Lung microvascular endothelial cell (primary cell): Measurements from ENCODE around the gene ANKRD27. TPM values are rescaled to one million over a fixed set of nuclear protein-coding genes. Genes with fewer than 3 reads are reported as not detected.
"Not testable (repeated sequence)": the region's sequence is repeated elsewhere in the genome, so short reads cannot be mapped to it uniquely, and the experiment has no call there.

ENCODE experiments used
- DNase-seq, 2 donors: peaks; one replicate each; pipeline versions ENCODE4 v3.0.0 to v3.0.0-alpha.2; 2010; ENCODE audit warnings: low read depth in 2 of 2
- total RNA-seq: library from RNA; depleted of rRNA; stranded (reverse); fragments of >200 nt; gene quantifications from 2 replicates; pipeline ENCODE4 v1.2.1, GENCODE V29; 2014

The ANKRD27 gene
- total RNA-seq, 1 donor from 2014 or later, result 31.9 TPM

DNA sequence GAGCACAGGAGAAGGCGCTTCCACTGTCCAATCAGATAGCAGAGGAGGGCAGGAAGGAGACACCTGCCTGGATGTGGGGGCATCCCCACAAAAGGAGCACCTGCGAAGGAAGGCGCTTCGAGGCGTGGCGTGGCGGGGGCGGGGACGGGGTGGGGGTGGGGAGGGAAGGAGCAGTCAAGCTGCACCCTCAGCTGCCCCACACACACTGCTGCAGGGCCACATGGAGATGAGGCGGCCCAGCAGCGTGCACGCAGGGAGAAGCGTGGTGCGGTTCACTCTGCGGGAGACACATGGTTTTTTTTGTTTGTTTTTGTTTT is 21.4 kb downstream of the ANKRD27 start:
- DNase-seq, result no peak

DNA sequence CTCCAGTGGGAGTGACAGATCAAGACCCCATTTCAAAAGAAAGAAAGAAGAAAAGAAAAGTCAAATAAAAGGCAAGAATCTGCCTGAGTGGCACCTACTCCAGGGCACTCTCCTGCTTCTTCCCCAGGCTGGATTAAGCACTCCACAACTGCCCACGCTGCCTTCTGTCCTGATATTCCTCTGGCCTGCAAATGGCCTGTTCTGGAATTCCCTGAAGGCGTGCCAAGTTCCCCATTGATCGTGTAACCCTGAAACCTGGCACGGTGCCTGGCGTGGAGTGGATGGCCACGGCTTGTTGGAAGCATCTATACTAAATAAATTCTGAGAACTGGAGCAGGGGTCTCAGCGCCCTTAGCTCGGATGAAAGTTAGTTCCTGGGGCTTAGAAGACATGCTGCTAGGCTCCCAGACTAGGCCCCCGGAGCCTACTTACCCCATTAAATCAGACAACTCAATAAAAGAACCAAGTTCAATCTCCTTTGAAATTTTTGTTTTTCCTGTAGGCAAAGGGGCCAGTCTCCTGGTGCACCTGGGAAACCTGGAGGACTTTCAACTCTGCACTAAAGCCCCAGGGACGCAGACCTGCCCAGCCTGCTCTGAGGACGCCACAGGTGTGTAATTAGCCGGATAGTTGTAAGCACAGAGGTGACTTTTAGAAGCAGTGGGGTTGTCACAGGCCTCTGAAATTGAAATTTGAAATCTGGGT is 21.9 kb downstream of the ANKRD27 start:
- peak; percentile 60 to 93 for DNase-seq

DNA sequence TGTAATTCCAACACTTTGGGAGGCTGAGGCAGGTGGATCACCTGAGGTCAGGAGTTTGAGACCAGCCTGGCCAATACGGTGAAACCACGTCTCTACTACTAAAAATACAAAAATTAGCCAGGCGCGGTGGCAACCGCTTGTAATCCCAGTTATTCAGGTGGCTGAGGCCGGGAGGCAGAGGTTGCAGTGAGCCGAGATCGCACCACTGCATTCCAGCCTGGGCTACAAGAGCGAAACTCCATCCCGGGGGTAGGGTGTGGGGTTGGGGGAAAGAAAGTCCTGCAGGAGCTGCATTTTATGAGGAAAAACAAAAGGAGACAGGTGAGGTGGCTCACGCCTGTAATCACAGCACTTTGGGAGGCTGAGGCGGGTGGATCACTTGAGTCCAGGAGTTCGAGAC is 22.6 kb downstream of the ANKRD27 start:
- DNase-seq, result not testable (repeated sequence)

GRCh38 chr19:32651729-32652140 is 23.2 kb downstream of the ANKRD27 start:
- DNase-seq, result no peak

DNA sequence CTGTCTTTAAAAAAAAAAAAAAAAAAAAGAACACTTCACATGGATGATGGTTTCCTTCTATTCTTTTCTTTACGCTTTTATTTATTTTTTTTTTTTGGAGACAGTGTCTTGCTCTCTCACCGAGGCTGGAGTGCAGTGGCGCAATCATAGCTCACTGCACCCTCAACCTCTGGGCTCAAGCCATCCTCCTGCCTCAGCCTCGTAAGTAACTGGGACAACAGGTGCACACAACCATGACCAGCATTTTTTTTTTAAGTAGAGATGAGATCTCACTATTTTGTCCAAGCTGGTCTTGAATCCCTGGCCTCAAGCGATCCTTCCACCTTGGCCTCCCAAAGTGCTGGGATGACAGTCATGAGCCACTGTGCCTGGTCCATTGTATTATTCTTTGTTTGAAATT is 24.3 kb downstream of the ANKRD27 start:
- DNase-seq, result no peak

DNA sequence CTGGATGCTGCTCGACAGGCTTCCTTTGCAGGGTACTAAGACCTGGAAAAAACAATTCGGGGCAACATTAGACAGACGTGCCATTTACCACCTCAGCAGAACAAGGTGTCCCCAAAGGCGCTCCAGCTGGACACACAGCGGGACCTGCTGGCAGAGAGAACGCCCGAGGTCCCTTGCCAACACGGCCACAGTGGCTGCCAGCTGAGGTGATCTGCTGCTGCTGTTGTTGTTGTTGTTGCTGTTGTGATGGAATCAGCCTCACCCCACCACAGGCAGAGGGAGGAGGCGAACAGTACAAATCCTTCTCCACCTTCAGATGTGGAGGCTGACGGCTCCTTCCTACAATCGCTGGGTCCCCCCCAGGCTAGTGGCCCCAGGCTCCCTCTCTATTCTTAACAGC is 25.2 kb downstream of the ANKRD27 start:
- DNase-seq, result no peak

DNA sequence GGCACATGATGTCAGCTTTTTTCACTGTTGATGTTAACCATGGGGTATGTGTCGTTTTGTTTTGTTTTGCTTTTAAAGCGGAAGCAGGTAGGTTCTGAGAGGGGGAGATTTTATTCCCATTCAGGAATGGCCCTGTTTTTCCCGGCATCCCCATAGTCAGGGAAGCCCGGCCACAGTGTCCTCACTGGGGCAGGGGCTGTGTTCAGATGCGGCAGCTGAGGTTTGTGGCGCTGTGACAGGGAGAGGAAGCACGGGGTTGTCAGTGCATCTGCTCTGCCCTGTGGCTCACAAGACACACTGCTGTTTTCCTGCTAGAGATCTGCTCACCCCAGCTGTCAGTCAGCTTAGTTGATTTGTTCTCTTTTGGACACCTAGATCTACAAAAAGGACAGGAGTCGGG is 27.6 kb downstream of the ANKRD27 start:
- DNase-seq, result peak in 1 of 2 donors; percentile 93

- DNase-seq, result no peak
These were observed 28.4 kb downstream of the ANKRD27 start for GRCh38 chr19:32646556-32646955.

DNA sequence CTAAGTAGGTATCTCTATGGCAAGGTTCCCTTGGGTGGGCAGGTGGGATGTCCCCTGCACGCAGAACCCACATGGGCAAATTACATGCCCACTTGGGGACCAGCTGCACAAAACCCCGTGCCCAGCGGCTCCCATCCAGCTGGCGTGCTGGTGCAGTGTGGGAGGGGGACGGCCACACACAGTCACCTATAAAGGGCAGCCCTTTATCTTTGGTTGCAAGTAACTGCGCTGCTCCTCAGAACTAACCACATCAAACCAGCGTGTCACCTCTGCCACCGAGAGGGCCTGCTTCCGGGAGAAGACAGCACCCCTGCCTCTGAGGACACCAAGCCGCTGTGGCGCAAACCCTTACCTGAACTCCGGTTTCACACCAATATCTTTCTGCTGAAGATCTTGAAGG is 32.2 kb downstream of the ANKRD27 start:
- no peak for DNase-seq

DNA sequence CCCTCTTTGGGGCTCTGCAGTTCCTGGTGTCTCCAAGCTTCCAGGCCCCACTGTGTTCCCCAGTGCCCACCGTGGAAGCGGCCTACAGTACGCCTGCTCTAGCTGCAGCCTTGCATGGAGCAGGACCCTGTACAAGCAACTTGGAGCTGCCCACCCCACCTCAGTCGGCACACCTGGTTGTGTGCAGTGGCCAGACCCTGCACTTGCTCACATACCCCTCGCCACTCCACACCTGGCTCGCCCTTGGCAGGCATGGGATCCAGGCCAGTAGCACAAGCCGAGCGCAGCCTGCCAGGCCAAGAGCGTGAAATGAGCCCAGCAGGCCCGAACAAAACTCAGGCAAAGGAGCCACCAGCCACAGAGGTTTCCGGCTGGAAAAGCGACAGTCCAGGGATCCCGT is 36.4 kb downstream of the ANKRD27 start:
- no peak for DNase-seq

DNA sequence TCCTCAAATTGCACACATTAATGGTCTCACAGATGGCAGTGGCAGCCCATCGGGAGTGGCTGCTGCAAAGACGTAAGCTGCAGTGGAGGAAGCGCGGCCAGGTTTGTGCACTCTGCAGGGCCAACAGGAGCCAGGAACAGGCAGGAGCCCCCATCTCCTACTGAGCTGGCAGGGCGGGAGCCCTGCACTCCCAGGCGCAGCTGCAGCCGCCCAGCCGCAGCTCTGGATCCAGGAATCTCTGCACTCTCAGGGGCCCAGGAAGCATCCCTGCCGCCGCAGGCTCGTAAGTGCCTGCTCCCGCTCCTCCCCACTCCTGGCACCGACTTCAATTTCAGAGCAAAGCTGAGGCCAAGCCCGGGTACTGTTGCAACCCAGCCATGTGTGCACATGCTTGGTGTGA is 37.5 kb downstream of the ANKRD27 start:
- DNase-seq, result no peak

GRCh38 chr19:32631381-32631780 is 43.6 kb downstream of the ANKRD27 start:
- DNase-seq, result no peak

- DNase-seq, result no peak
These were observed 44.6 kb downstream of the ANKRD27 start for GRCh38 chr19:32630338-32630737.

GRCh38 chr19:32627714-32628270 is 47.2 kb downstream of the ANKRD27 start:
- no peak for DNase-seq

DNA sequence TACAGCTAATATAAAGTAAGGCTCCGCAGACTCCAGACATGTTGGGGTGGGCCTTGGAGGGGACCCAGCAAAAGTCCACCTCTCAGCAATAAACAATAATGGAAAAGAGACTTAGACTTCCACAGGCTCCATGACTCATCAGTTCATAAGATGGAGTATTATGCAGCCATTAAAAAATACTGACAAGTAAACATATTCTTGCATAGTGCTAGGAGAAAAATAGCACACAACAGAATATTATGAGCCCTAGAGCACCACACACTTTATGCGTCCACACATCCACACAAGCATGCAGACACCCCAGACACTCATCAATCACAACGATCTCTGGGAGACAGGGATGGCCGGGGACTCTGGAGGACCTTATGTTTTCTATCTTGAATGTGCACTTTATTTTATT is 48.0 kb downstream of the ANKRD27 start:
- DNase-seq, result no peak

DNA sequence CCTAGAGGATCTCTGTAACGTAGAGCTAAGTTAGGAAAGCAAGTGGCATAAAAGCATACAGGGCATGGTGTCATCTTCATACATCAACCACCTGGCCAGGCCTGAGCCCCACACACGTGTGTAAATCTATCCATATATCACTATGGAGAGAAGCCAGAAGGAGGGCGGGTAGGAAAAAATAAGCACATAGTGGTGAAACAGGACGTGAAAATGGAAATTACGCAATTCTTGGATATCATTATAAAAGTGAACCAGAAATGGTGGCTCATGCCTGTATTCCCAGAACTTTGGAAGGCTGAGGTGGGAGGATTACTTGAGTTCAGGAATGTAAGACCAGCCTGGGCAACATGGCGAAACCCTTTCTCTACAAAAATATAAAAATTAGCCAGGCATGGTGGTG is 50.6 kb downstream of the ANKRD27 start:
- peak in 1 of 2 donors; percentile 66 for DNase-seq

DNA sequence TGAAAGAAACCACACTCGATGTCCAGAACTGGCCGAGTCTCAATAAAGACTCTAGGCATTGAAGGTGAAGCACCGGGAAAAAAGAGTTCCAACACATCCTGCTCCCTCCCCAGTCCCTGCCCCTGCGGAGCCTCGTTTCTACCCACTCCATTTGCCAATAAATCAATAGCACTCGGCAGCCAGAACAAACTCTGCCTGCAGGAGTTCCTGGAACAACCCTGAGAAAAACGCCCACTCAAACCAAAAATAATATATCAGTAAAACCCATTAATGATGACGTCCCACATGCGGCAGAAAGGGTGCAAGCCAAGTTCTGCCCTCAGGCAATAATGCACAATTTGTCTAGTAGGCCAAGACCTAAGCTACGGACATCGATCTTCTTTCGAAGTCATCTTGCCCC is 53.0 kb downstream of the ANKRD27 start:
- DNase-seq, result no peak

DNA sequence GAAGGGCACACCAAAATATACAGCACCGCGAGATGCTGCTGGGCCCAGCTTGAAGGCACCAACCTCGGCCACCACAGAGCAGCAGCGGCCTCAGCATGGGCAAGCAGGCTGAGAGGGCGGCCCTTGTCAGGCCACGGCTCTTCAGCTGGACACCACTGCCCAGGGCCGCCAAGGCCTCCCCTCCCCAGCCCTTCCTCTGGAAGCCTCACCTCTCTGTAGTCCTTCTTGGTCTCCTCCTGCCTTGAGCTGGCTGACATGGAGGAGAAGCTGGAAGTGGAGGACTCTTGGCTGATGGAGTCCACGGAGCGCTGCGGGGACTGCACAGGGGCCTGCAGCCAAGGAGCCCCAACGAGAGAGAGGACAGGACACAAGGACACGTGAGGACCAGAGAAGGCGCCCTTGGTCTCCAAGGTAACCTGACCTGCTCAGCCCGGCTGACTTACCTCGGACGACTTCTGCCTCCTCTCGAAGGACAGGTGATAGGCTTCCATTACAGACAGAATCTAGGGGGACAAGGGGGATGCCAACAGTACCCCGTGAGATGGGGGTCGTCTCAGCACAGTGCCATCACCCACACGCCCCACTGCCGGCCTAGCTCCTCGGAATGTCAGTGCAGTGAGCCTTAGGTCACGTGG is 55.8 kb downstream of the ANKRD27 start:
- DNase-seq, result no peak

DNA sequence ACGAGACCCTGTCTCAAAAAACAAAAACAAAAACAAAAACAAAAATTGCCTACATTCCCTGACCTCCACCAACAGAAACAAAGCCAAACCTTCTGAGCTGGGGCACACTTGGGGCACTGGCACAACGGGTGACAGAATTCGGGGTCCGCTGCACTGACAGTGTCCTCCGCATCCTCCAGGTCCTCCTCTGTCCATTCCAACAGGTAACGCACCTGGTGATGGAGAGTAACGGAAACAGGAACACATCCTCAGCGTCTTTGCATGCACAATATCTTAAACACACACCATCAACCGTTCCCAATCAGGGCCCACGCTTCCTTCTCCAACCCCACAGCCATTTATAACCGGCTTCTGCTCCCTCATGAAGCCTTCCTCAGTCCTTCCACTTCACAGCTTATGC is 59.4 kb downstream of the ANKRD27 start:
- DNase-seq, result no peak

DNA sequence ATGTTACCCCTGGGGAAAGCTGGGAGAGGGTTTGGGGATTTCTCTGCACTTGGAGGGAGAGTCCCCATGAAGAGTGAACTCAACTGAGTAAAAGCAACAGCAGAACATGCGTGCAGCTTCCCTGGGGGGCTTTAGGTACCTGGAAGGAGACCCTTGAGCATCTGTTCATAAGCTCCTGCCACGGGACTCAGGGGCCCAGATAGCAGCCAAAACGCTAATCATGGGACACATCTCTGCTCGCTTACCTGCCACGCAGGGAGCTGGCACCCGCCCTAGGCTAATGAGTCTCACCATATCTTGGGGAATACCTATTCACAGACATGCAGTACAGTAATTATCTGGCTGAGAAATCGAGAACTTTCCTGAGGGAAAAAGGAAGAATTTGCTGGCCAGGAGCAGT is 60.1 kb downstream of the ANKRD27 start:
- no peak for DNase-seq

DNA sequence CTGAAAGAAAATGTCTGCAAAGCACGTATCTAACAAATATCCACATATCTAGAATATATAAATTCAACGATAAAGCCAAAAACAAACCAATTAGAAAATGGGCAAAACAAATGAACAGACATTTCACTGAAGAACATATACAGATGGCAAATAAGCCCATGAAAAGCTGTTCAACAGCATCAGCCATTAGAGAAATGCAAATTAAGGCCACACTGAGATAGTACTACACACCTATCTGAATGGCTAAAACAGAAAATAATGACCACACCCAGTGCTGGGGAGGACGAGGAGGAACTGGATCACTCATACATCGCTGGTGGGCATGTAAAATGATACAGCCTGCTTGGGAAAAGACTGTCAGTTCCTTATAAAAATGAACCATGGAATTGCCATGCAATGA is 62.0 kb downstream of the ANKRD27 start:
- DNase-seq, result no peak

- DNase-seq, result peak in 1 of 2 donors; percentile 16
These were observed 63.8 kb downstream of the ANKRD27 start for GRCh38 chr19:32611161-32611560.

GRCh38 chr19:32607479-32607878 is 67.5 kb downstream of the ANKRD27 start:
- no peak for DNase-seq
